Stomach smooth muscle (tissue), 2 donors: Measurements from ENCODE around the gene SMYD3.

Experiments used
- H3K27ac ChIP-seq: one replicate; pipeline ENCODE4 v1.7.0; 2013; ENCODE audit warnings: mild to moderate bottlenecking, low read length, inconsistent platforms
- H3K27me3 ChIP-seq, 2 donors: one replicate each; pipeline ENCODE4 v1.7.0; 2013; ENCODE audit warnings: low read length in 2 of 2; ENCODE audit not compliant: insufficient read depth in 2 of 2, control insufficient read depth in 1 of 2
- H3K36me3 ChIP-seq, 2 donors: one replicate each; pipeline ENCODE4 v1.7.0; 2013; ENCODE audit warnings: low read length in 2 of 2; ENCODE audit not compliant: control insufficient read depth in 2 of 2, insufficient read depth in 2 of 2
- H3K4me1 ChIP-seq: one replicate; pipeline ENCODE4 v1.7.0; 2013; ENCODE audit warnings: low read length; ENCODE audit not compliant: control insufficient read depth, insufficient read depth
- H3K4me3 ChIP-seq, 2 donors: one replicate each; pipeline ENCODE4 v1.7.0; 2013; ENCODE audit warnings: low read length in 2 of 2
- H3K9ac ChIP-seq, 2 donors: one replicate each; pipeline ENCODE4 v1.7.0; 2013; ENCODE audit warnings: low read length in 2 of 2, mild to moderate bottlenecking in 1 of 2
- H3K9me3 ChIP-seq, 2 donors: one replicate each; pipeline ENCODE4 v1.7.0; 2013; ENCODE audit warnings: low read length in 2 of 2; ENCODE audit not compliant: control insufficient read depth in 2 of 2
- donor health status: healthy.
- donor health status: Pancreatic carcinoma.

Gene SMYD3

GRCh38 chr1:246108278-246108925, 398.7 kb downstream of the SMYD3 start:
- no peak overlapping the region for H3K27ac ChIP-seq
- no peaks in the 10 kb centered on the region for H3K36me3 ChIP-seq
- H3K9ac ChIP-seq = no peak overlapping the region
- H3K4me3 ChIP-seq = no peak overlapping the region
- H3K9me3 ChIP-seq = no peaks in the 10 kb centered on the region
- H3K27me3 ChIP-seq = no peaks in the 10 kb centered on the region
- H3K4me1 ChIP-seq = peaks cover 19% of the 10 kb centered on the region

DNA sequence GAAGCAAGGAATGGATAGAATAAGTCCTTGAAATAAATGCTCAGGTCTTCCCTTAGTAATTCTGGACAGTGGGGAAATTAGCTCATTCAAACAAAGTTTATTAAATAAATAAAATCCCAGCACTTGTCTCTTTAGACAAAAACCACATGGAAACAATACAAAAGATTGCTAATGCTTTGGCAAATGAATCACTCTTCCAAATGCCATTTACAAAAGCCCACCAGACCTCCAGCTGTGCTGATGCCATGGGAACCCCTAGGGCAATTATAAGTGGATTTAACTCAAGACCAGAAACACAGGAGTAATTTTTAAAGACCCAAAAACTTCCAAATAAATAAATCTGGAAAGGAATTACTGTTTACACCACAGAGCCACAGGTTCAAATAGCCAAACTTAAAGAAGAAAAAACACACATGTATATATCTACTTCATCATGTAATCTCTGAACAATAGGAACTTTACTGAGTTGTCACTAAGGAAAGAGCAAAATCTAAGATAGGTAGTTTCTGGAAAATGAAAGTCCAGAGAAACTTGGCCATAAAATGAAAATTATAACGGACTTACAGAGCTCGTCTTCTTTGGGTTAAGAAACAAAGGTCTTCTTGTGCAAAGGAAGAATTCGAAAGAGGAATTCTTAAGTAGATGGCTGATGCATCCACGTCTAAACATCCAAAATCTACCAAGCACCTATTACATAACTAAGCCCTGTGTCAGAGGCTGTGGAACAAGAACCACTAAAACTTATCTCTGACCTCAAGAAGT, 399.4 kb downstream of the SMYD3 start:
- Histone ChIP-seq H3K9ac (no peak overlapping the region), H3K27ac (no peak overlapping the region), H3K9me3 (no peaks in the 10 kb centered on the region)

DNA sequence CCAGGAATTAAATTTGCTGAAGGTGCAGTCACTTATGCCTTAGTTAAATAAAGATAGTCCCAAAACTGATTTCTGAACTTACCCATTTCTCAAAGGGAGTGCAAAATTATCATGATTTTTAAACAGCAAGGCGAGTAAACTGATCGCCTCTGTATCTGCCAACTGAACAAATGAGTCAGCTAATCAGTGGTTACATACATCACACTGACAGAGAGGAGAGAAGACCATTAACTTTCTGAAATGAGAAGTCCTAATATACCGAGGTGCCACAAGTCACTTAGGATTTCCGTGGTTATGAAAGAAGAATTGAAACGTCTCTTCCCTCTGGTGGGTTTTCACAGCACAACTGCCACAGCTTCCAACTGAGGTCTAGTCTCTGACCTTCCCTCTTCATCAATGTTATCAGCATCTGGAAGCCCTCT, 400.7 kb downstream of the SMYD3 start:
- Histone ChIP-seq H3K9ac (no peak overlapping the region), H3K9me3 (no peaks in the 10 kb centered on the region), H3K4me1 (peaks cover 19% of the 10 kb centered on the region), H3K27ac (no peak overlapping the region), H3K4me3 (no peak overlapping the region), H3K27me3 (no peaks in the 10 kb centered on the region), H3K36me3 (no peaks in the 10 kb centered on the region)

More for the DNA sequence above, 399.4 kb downstream of the SMYD3 start:
- H3K4me3 ChIP-seq = no peak overlapping the region
- no peaks in the 10 kb centered on the region for H3K36me3 ChIP-seq
- peaks cover 19% of the 10 kb centered on the region for H3K4me1 ChIP-seq
- no peaks in the 10 kb centered on the region for H3K27me3 ChIP-seq

DNA sequence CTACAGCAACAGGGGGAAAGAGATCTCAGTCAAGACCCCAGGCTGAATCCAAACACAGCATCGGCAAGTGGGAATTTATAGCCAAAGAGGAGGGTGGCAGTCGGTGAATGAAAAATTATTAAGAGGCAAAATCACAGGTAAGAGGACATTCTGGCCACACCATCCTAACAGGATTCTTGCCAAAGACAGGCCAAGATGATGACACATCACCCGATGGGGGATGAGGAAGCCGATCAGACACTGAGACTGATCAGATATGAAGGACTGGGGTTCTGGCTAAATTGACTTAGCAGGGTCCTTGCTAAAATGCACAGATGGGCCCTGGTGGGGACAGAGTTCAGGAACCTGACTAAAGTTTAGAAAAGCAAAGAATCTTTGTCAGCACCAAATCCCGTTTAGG, 402.2 kb downstream of the SMYD3 start:
- Histone ChIP-seq H3K9me3 (no peaks in the 10 kb centered on the region), H3K9ac (no peak overlapping the region), H3K27ac (no peak overlapping the region), H3K4me1 (peaks cover 7% of the 10 kb centered on the region), H3K4me3 (no peak overlapping the region), H3K27me3 (no peaks in the 10 kb centered on the region), H3K36me3 (no peaks in the 10 kb centered on the region)

GRCh38 chr1:246099570-246099969, 407.5 kb downstream of the SMYD3 start:
- Histone ChIP-seq H3K27ac (no peak overlapping the region), H3K27me3 (no peaks in the 10 kb centered on the region), H3K9me3 (no peaks in the 10 kb centered on the region), H3K9ac (no peak overlapping the region), H3K4me3 (no peak overlapping the region), H3K36me3 (no peaks in the 10 kb centered on the region), H3K4me1 (peaks cover 5% of the 10 kb centered on the region)

DNA sequence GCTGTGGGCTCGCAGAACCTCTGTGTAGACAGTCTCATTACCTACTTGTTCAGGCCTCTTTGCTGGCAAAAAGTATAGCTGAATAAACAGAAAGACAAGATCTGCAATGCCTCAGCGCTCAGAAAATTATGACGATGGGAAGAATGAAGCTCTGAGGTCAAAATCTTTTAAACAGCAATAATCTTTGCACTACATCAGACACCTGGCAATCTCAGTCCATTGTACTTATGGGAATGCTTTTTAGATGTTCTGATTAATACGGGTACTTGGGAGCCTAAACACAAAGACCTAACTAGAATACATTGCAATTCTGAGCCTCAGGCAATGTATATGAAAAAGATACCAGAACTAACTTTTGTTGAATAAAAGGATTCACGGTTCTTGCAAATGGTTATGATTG, 410.7 kb downstream of the SMYD3 start:
- Histone ChIP-seq H3K9ac (no peak overlapping the region), H3K4me1 (peaks cover 5% of the 10 kb centered on the region), H3K27ac (no peak overlapping the region), H3K36me3 (no peaks in the 10 kb centered on the region), H3K9me3 (no peaks in the 10 kb centered on the region), H3K4me3 (no peak overlapping the region), H3K27me3 (no peaks in the 10 kb centered on the region)

- no peak overlapping the region for H3K9ac ChIP-seq
- H3K4me3 ChIP-seq = no peak overlapping the region
- peaks cover 10% of the 10 kb centered on the region for H3K4me1 ChIP-seq
- H3K27me3 ChIP-seq = no peaks in the 10 kb centered on the region
- no peak overlapping the region for H3K27ac ChIP-seq
- no peaks in the 10 kb centered on the region for H3K9me3 ChIP-seq
- no peaks in the 10 kb centered on the region for H3K36me3 ChIP-seq
Measured at GRCh38 chr1:246095443-246095842, 411.6 kb downstream of the SMYD3 start.

GRCh38 chr1:246093230-246093629, 413.8 kb downstream of the SMYD3 start:
- Histone ChIP-seq H3K9ac (no peak overlapping the region), H3K36me3 (no peaks in the 10 kb centered on the region), H3K4me3 (no peak overlapping the region), H3K4me1 (peaks cover 14% of the 10 kb centered on the region), H3K27me3 (no peaks in the 10 kb centered on the region), H3K9me3 (no peaks in the 10 kb centered on the region), H3K27ac (no peak overlapping the region)

- no peaks in the 10 kb centered on the region for H3K9me3 ChIP-seq
- H3K9ac ChIP-seq = no peak overlapping the region
- no peaks in the 10 kb centered on the region for H3K27me3 ChIP-seq
- no peaks in the 10 kb centered on the region for H3K36me3 ChIP-seq
- peaks cover 14% of the 10 kb centered on the region for H3K4me1 ChIP-seq
- no peak overlapping the region for H3K27ac ChIP-seq
- no peak overlapping the region for H3K4me3 ChIP-seq
Measured at GRCh38 chr1:246092136-246092535, 414.9 kb downstream of the SMYD3 start.

DNA sequence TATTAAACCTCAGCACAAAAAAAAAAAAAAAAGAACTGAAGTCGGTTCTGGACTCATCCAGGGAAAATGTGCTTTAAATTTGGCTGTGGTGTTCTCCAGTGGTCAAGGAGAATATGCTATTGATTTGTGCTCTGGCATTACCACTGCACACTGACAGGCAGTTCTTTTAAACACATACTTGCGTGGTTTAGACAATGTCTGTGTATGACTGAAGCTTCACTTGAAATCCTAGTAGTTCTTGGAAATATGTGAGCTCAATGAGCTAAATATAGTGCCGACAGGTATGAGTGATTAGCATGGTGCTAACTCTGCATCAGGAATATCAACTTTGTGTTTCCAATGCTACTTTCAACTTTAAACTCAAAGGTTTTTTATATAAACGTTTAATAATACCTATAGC, 415.6 kb downstream of the SMYD3 start:
- H3K36me3 ChIP-seq = no peaks in the 10 kb centered on the region
- no peaks in the 10 kb centered on the region for H3K27me3 ChIP-seq
- no peaks in the 10 kb centered on the region for H3K9me3 ChIP-seq
- no peak overlapping the region for H3K4me3 ChIP-seq
- H3K27ac ChIP-seq = no peak overlapping the region
- H3K4me1 ChIP-seq = peaks cover 14% of the 10 kb centered on the region
- H3K9ac ChIP-seq = no peak overlapping the region

GRCh38 chr1:246086191-246086590, 420.9 kb downstream of the SMYD3 start:
- Histone ChIP-seq H3K36me3 (no peaks in the 10 kb centered on the region), H3K4me3 (no peak overlapping the region), H3K4me1 (peaks cover 9% of the 10 kb centered on the region), H3K27ac (no peak overlapping the region), H3K9me3 (peaks cover 0 to 5% of the 10 kb centered on the region in 2 donors), H3K9ac (no peak overlapping the region), H3K27me3 (no peaks in the 10 kb centered on the region)
